ENCODE results near the gene CASP7. TPM values are rescaled to one million over a fixed set of nuclear protein-coding genes. Genes with fewer than 3 reads are reported as not detected.
A peak's percentile ranks its signal among the peaks of the same experiment; 100 is the strongest.

CASP7 gene
- total and polyA plus RNA-seq, 4 experiments from 2014 or later, result 16.4 to 23.1 (median 20.5) TPM

GRCh38 chr10:113732160-113732881, 52.6 kb downstream of the CASP7 start:
- H3K27me3 ChIP-seq (ENCODE audit: insufficient read depth, low read length), result no peaks in the 10 kb centered on the region
- H3K4me3 ChIP-seq (ENCODE audit: low read length in 2 of 2), result no peak overlapping the region
- Mint-ChIP-seq H3K4me1 (no peaks in the 10 kb centered on the region), H3K36me3 (peaks cover 33 to 39% of the 10 kb centered on the region in 2 donors), H3K27ac (no peak overlapping the region), H3K27me3 (no peaks in the 10 kb centered on the region), H3K4me3 (no peak overlapping the region), H3K9me3 (no peaks in the 10 kb centered on the region)
- CTCF ChIA-PET (ENCODE audit: partially characterized antibody), result no interaction called here
- no peaks in the 10 kb centered on the region for H3K4me1 ChIP-seq (ENCODE audit: insufficient read depth, low read length)
- intact Hi-C loops (cut with micrococcal nuclease), result no loop called here
- H3K27ac ChIP-seq (ENCODE audit: low read depth, low read length), result no peak overlapping the region
- no peaks in the 10 kb centered on the region for H3K9me3 ChIP-seq (ENCODE audit: control insufficient read depth in 1 of 2, low read length in 2 of 2)
- peaks cover 22% of the 10 kb centered on the region for H3K36me3 ChIP-seq (ENCODE audit: insufficient read depth, low read length)
- POLR2A ChIA-PET (ENCODE audit: partially characterized antibody), result no interaction called here
- no peak for DNase-seq

GRCh38 chr10:113732966-113733365, 53.3 kb downstream of the CASP7 start:
- ChIA-PET CTCF (ENCODE audit: partially characterized antibody) (no interaction called here), POLR2A (ENCODE audit: partially characterized antibody) (no interaction called here)
- Mint-ChIP-seq H3K4me1 (no peaks in the 10 kb centered on the region), H3K36me3 (peaks cover 29 to 35% of the 10 kb centered on the region in 2 donors), H3K9me3 (no peaks in the 10 kb centered on the region), H3K4me3 (no peak overlapping the region), H3K27me3 (no peaks in the 10 kb centered on the region), H3K27ac (no peak overlapping the region)
- intact Hi-C loops (cut with micrococcal nuclease), result no loop called here
- no peaks in the 10 kb centered on the region for H3K27me3 ChIP-seq (ENCODE audit: insufficient read depth, low read length)
- H3K36me3 ChIP-seq (ENCODE audit: insufficient read depth, low read length), result peaks cover 20% of the 10 kb centered on the region
- H3K4me1 ChIP-seq (ENCODE audit: insufficient read depth, low read length), result no peaks in the 10 kb centered on the region
- no peak for DNase-seq
- H3K27ac ChIP-seq (ENCODE audit: low read depth, low read length), result no peak overlapping the region
- no peak overlapping the region for H3K4me3 ChIP-seq (ENCODE audit: low read length in 2 of 2)
- H3K9me3 ChIP-seq (ENCODE audit: control insufficient read depth in 1 of 2, low read length in 2 of 2), result no peaks in the 10 kb centered on the region

GRCh38 chr10:113733635-113734034, 53.9 kb downstream of the CASP7 start:
- ChIA-PET POLR2A (ENCODE audit: partially characterized antibody) (no interaction called here), CTCF (ENCODE audit: partially characterized antibody) (no interaction called here)
- intact Hi-C loops (cut with micrococcal nuclease), result no loop called here
- no peak for DNase-seq
- Histone ChIP-seq H3K4me3 (ENCODE audit: low read length in 2 of 2) (no peak overlapping the region), H3K27ac (ENCODE audit: low read depth, low read length) (no peak overlapping the region), H3K27me3 (ENCODE audit: insufficient read depth, low read length) (no peaks in the 10 kb centered on the region), H3K9me3 (ENCODE audit: control insufficient read depth in 1 of 2, low read length in 2 of 2) (no peaks in the 10 kb centered on the region), H3K36me3 (ENCODE audit: insufficient read depth, low read length) (peaks cover 16% of the 10 kb centered on the region), H3K4me1 (ENCODE audit: insufficient read depth, low read length) (no peaks in the 10 kb centered on the region)
- H3K27me3 Mint-ChIP-seq, result no peaks in the 10 kb centered on the region
- H3K27ac Mint-ChIP-seq, result no peak overlapping the region
- H3K4me1 Mint-ChIP-seq, result no peaks in the 10 kb centered on the region
- H3K36me3 Mint-ChIP-seq, result peaks cover 22 to 28% of the 10 kb centered on the region in 2 donors
- no peaks in the 10 kb centered on the region for H3K9me3 Mint-ChIP-seq
- no peak overlapping the region for H3K4me3 Mint-ChIP-seq

- H3K4me3 ChIP-seq (ENCODE audit: low read length in 2 of 2), result no peak overlapping the region
- Mint-ChIP-seq H3K9me3 (no peaks in the 10 kb centered on the region), H3K27me3 (peaks cover 0 to 1% of the 10 kb centered on the region in 2 donors), H3K36me3 (peaks cover 0 to 9% of the 10 kb centered on the region in 2 donors), H3K4me3 (no peak overlapping the region), H3K27ac (peak overlapping the region in 1 of 7 donors; percentile 34), H3K4me1 (no peaks in the 10 kb centered on the region)
- no peak for DNase-seq
- H3K36me3 ChIP-seq (ENCODE audit: insufficient read depth, low read length), result no peaks in the 10 kb centered on the region
- CTCF ChIA-PET (ENCODE audit: partially characterized antibody), result no interaction called here
- H3K4me1 ChIP-seq (ENCODE audit: insufficient read depth, low read length), result no peaks in the 10 kb centered on the region
- POLR2A ChIA-PET (ENCODE audit: partially characterized antibody), result no interaction called here
- intact Hi-C loops (cut with micrococcal nuclease), result no loop called here
- no peaks in the 10 kb centered on the region for H3K9me3 ChIP-seq (ENCODE audit: control insufficient read depth in 1 of 2, low read length in 2 of 2)
- no peaks in the 10 kb centered on the region for H3K27me3 ChIP-seq (ENCODE audit: insufficient read depth, low read length)
- H3K27ac ChIP-seq (ENCODE audit: low read depth, low read length), result no peak overlapping the region
These were observed 56.2 kb downstream of the CASP7 start for GRCh38 chr10:113735913-113736312.

- intact Hi-C loops (cut with micrococcal nuclease), result no loop called here
- no peak for DNase-seq
- Mint-ChIP-seq H3K4me3 (no peak overlapping the region), H3K4me1 (no peaks in the 10 kb centered on the region), H3K36me3 (peaks cover 0 to 5% of the 10 kb centered on the region in 2 donors), H3K27ac (no peak overlapping the region), H3K9me3 (no peaks in the 10 kb centered on the region), H3K27me3 (peaks cover 0 to 1% of the 10 kb centered on the region in 2 donors)
- Histone ChIP-seq H3K27ac (ENCODE audit: low read depth, low read length) (no peak overlapping the region), H3K4me3 (ENCODE audit: low read length in 2 of 2) (no peak overlapping the region), H3K4me1 (ENCODE audit: insufficient read depth, low read length) (no peaks in the 10 kb centered on the region), H3K36me3 (ENCODE audit: insufficient read depth, low read length) (no peaks in the 10 kb centered on the region), H3K27me3 (ENCODE audit: insufficient read depth, low read length) (no peaks in the 10 kb centered on the region), H3K9me3 (ENCODE audit: control insufficient read depth in 1 of 2, low read length in 2 of 2) (no peaks in the 10 kb centered on the region)
- ChIA-PET CTCF (ENCODE audit: partially characterized antibody) (no interaction called here), POLR2A (ENCODE audit: partially characterized antibody) (no interaction called here)
These were observed 56.9 kb downstream of the CASP7 start for GRCh38 chr10:113736576-113736975.

GRCh38 chr10:113739031-113739430, 59.3 kb downstream of the CASP7 start:
- Histone ChIP-seq H3K4me1 (ENCODE audit: insufficient read depth, low read length) (no peaks in the 10 kb centered on the region), H3K27me3 (ENCODE audit: insufficient read depth, low read length) (no peaks in the 10 kb centered on the region), H3K27ac (ENCODE audit: low read depth, low read length) (no peak overlapping the region), H3K4me3 (ENCODE audit: low read length in 2 of 2) (no peak overlapping the region), H3K36me3 (ENCODE audit: insufficient read depth, low read length) (no peaks in the 10 kb centered on the region), H3K9me3 (ENCODE audit: control insufficient read depth in 1 of 2, low read length in 2 of 2) (no peaks in the 10 kb centered on the region)
- POLR2A ChIA-PET (ENCODE audit: partially characterized antibody), result no interaction called here
- DNase-seq, result no peak
- intact Hi-C loops (cut with micrococcal nuclease), result no loop called here
- CTCF ChIA-PET (ENCODE audit: partially characterized antibody), result no interaction called here
- Mint-ChIP-seq H3K4me1 (no peaks in the 10 kb centered on the region), H3K27me3 (peaks cover 1% of the 10 kb centered on the region in 2 donors), H3K4me3 (no peak overlapping the region), H3K27ac (no peak overlapping the region), H3K36me3 (no peaks in the 10 kb centered on the region), H3K9me3 (peaks cover 0 to 2% (median 0%) of the 10 kb centered on the region in 8 donors)

GRCh38 chr10:113739577-113739976, 59.9 kb downstream of the CASP7 start:
- H3K36me3 Mint-ChIP-seq, result no peaks in the 10 kb centered on the region
- H3K27me3 Mint-ChIP-seq, result peaks cover 5 to 7% of the 10 kb centered on the region in 2 donors
- no peak overlapping the region for H3K4me3 ChIP-seq (ENCODE audit: low read length in 2 of 2)
- H3K27ac Mint-ChIP-seq, result peak overlapping the region in 1 of 7 donors; percentile 58
- H3K4me3 Mint-ChIP-seq, result no peak overlapping the region
- H3K27me3 ChIP-seq (ENCODE audit: insufficient read depth, low read length), result no peaks in the 10 kb centered on the region
- peaks cover 0 to 3% (median 0%) of the 10 kb centered on the region in 8 donors for H3K9me3 Mint-ChIP-seq
- ChIA-PET POLR2A (ENCODE audit: partially characterized antibody) (no interaction called here), CTCF (ENCODE audit: partially characterized antibody) (interaction anchor here (1.0 kb wide), 1 partner anchor 9 kb away, joined by 3 read pairs; no protein-coding TSS in a partner anchor)
- no peak overlapping the region for H3K27ac ChIP-seq (ENCODE audit: low read depth, low read length)
- H3K4me1 ChIP-seq (ENCODE audit: insufficient read depth, low read length), result no peaks in the 10 kb centered on the region
- intact Hi-C loops (cut with micrococcal nuclease), result no loop called here
- no peaks in the 10 kb centered on the region for H3K9me3 ChIP-seq (ENCODE audit: control insufficient read depth in 1 of 2, low read length in 2 of 2)
- no peak for DNase-seq
- no peaks in the 10 kb centered on the region for H3K36me3 ChIP-seq (ENCODE audit: insufficient read depth, low read length)
- H3K4me1 Mint-ChIP-seq, result no peaks in the 10 kb centered on the region

Data from CD4-positive, alpha-beta memory T cell (primary cell).